ENCODE measurements around the gene CACNA2D4.

DNA sequence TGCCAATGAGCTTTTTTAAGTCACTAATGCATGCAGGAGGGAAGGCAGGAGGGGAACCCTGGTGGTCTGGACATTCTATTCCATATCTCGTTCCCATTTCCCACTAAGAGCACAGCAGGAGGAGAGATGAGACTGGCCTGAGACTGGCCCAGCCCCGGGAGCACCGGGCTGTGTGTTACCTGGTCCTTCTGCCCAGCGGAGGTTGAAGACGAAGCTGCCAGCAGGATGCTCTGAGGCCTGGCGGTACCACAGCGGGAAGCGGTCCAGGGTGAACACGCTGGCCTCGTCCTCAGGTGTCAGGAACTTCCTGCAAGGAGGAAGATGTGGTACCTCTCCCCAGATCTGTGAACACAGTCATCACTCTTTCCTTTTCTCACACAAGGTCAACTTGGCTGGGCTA is 74.2 kb downstream of the CACNA2D4 start:
- TF ChIP-seq, protein P1, sequence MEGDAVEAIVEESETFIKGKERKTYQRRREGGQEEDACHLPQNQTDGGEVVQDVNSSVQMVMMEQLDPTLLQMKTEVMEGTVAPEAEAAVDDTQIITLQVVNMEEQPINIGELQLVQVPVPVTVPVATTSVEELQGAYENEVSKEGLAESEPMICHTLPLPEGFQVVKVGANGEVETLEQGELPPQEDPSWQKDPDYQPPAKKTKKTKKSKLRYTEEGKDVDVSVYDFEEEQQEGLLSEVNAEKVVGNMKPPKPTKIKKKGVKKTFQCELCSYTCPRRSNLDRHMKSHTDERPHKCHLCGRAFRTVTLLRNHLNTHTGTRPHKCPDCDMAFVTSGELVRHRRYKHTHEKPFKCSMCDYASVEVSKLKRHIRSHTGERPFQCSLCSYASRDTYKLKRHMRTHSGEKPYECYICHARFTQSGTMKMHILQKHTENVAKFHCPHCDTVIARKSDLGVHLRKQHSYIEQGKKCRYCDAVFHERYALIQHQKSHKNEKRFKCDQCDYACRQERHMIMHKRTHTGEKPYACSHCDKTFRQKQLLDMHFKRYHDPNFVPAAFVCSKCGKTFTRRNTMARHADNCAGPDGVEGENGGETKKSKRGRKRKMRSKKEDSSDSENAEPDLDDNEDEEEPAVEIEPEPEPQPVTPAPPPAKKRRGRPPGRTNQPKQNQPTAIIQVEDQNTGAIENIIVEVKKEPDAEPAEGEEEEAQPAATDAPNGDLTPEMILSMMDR (IDR thresholded peaks at IDR 0.05; ENCODE audit: low read depth, low read length) = no peak
- TF ChIP-seq EZH2phosphoT487 (IDR thresholded peaks at IDR 0.05; ENCODE audit: low read depth) = no peak
